Spleen (tissue), 7 donors: Measurements from ENCODE around the gene SPEM1.

Experiments used
- POLR2A ChIP-seq, 3 donors: fragments of 450-650 bp; IDR thresholded peaks; one replicate each; pipeline ENCODE4 v1.5.1; 2017; ENCODE audit warnings: antibody characterized with exemption in 3 of 3, mild to moderate bottlenecking in 1 of 3
- POLR2AphosphoS5 ChIP-seq, 3 donors: sonication (generic); formaldehyde crosslinking; IDR thresholded peaks; one replicate each; pipeline ENCODE4 v1.5.1; 2017; ENCODE audit warnings: antibody characterized with exemption in 3 of 3
- TF ChIP-seq, protein P1 (sequence below), 11 experiments: fragments of 200-600 bp in 7 of 11; fragments of 450-650 bp in 4 of 11; sonication (generic) in 4 of 11; IDR thresholded peaks in 8 of 11; conservative IDR thresholded peaks in 3 of 11; 1 replicate in 7 of 11; 2 replicates in 4 of 11; pipeline versions ENCODE4 v1.4.0 to v1.8.0; 2016 to 2021; ENCODE audit warnings: antibody characterized with exemption in 11 of 11, inconsistent platforms in 4 of 11, mild to moderate bottlenecking in 1 of 11
- donor health status: DM: no; HTN: no; CAD: no; lungs with moderate emphysema.
- donor health status: DM: no; HTN: no; CAD: no.
- donor health status: DM: no; HTN: no; CAD: no.

DNA sequence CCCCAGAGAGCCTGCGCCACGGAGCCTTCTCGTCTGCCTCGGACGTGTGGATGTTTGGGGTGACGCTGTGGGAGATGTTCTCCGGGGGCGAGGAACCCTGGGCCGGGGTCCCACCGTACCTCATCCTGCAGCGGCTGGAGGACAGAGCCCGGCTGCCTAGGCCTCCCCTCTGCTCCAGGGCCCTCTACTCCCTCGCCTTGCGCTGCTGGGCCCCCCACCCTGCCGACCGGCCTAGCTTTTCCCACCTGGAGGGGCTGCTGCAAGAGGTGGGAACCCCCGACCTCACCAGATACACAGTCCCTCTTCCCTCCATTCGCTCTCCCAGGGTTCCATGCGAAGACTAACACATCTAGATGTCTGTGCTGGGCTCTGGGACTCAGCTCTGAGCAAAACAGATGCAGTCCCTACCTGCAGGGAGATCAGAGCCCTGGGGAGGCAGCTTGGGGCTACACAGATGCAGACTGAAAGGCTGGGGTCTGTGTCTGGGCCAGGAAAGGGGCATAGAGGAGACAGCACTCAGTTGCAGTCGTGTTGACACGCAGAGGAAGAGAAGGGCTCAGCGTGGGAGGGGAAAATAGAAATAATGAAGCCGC, 35.5 kb upstream of the SPEM1 start:
- TF ChIP-seq, protein P1, sequence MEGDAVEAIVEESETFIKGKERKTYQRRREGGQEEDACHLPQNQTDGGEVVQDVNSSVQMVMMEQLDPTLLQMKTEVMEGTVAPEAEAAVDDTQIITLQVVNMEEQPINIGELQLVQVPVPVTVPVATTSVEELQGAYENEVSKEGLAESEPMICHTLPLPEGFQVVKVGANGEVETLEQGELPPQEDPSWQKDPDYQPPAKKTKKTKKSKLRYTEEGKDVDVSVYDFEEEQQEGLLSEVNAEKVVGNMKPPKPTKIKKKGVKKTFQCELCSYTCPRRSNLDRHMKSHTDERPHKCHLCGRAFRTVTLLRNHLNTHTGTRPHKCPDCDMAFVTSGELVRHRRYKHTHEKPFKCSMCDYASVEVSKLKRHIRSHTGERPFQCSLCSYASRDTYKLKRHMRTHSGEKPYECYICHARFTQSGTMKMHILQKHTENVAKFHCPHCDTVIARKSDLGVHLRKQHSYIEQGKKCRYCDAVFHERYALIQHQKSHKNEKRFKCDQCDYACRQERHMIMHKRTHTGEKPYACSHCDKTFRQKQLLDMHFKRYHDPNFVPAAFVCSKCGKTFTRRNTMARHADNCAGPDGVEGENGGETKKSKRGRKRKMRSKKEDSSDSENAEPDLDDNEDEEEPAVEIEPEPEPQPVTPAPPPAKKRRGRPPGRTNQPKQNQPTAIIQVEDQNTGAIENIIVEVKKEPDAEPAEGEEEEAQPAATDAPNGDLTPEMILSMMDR (IDR thresholded peaks at IDR 0.05 in 8 of 11, conservative IDR thresholded peaks at IDR 0.05 in 3 of 11): no peak
- no peak for TF ChIP-seq POLR2A (IDR thresholded peaks at IDR 0.05)
- no peak for TF ChIP-seq POLR2AphosphoS5 (IDR thresholded peaks at IDR 0.05)
